H9 (cell line): Measurements from ENCODE around the gene PPBP. TPM values are rescaled to one million over a fixed set of nuclear protein-coding genes. Genes with fewer than 3 reads are reported as not detected.
A peak's percentile ranks its signal among the peaks of the same experiment; 100 is the strongest.

ENCODE experiments used
- DNase-seq: peaks from one replicate; pipeline ENCODE4 v3.0.0-alpha.2; 2017
- H2AFZ ChIP-seq: one replicate; pipeline ENCODE4 v1.6.1; 2013; ENCODE audit warnings: mild to moderate bottlenecking, low read length, control low read depth, moderate library complexity
- H2AK5ac ChIP-seq: 2 replicates; pipeline ENCODE4 v1.6.1; 2013; ENCODE audit warnings: low read length, control low read depth, mixed read lengths; ENCODE audit not compliant: insufficient read length
- H2BK120ac ChIP-seq: one replicate; pipeline ENCODE4 v1.6.1; 2013; ENCODE audit warnings: low read depth, mild to moderate bottlenecking, low read length, control low read depth, inconsistent platforms; ENCODE audit not compliant: poor library complexity, severe bottlenecking
- H2BK12ac ChIP-seq: 2 replicates; pipeline ENCODE4 v1.6.1; 2013; ENCODE audit warnings: low read length, control low read depth, mixed read lengths, low read depth; ENCODE audit not compliant: insufficient read length
- H2BK15ac ChIP-seq: 2 replicates; pipeline ENCODE4 v1.6.1; 2013; ENCODE audit warnings: low read depth, low read length, control low read depth
- H2BK20ac ChIP-seq: one replicate; pipeline ENCODE4 v1.6.1; 2013; ENCODE audit warnings: low read depth, mild to moderate bottlenecking, low read length, control low read depth, inconsistent platforms; ENCODE audit not compliant: poor library complexity, severe bottlenecking
- H2BK5ac ChIP-seq: 2 replicates; pipeline ENCODE4 v1.6.1; 2013; ENCODE audit warnings: low read length, control low read depth, mixed read lengths; ENCODE audit not compliant: insufficient read length
- H3K14ac ChIP-seq: 2 replicates; pipeline ENCODE4 v1.6.1; 2013; ENCODE audit warnings: low read length, control low read depth; ENCODE audit not compliant: insufficient read depth
- H3K18ac ChIP-seq: 2 replicates; pipeline ENCODE4 v1.6.1; 2013; ENCODE audit warnings: low read depth, mild to moderate bottlenecking, mixed read lengths, low read length, control low read depth; ENCODE audit not compliant: insufficient read length
- H3K23ac ChIP-seq: 2 replicates; pipeline ENCODE4 v1.6.1; 2013; ENCODE audit warnings: low read length, control low read depth, mixed read lengths, low read depth; ENCODE audit not compliant: insufficient read length
- H3K23me2 ChIP-seq: 2 replicates; pipeline ENCODE4 v1.6.1; 2013; ENCODE audit warnings: low read depth, mild to moderate bottlenecking, mixed read lengths, low read length, control low read depth; ENCODE audit not compliant: insufficient read length, poor library complexity, severe bottlenecking
- H3K27ac ChIP-seq: 2 replicates; pipeline ENCODE4 v1.5.1; 2013; ENCODE audit warnings: low read length, control low read depth, mixed read lengths, low read depth; ENCODE audit not compliant: insufficient read length
- H3K27me3 ChIP-seq: 2 replicates; pipeline ENCODE4 v1.6.1; 2013; ENCODE audit warnings: low read length, control low read depth, inconsistent platforms; ENCODE audit not compliant: insufficient read depth
- H3K4ac ChIP-seq: 2 replicates; pipeline ENCODE4 v1.6.1; 2013; ENCODE audit warnings: low read depth, mild to moderate bottlenecking, control low read depth, inconsistent platforms, low read length, moderate library complexity
- H3K4me1 ChIP-seq: 2 replicates; pipeline ENCODE4 v1.6.1; 2013; ENCODE audit warnings: low read length, control low read depth, inconsistent platforms; ENCODE audit not compliant: insufficient read depth
- H3K4me2 ChIP-seq: 2 replicates; pipeline ENCODE4 v1.6.1; 2013; ENCODE audit warnings: low read length, control low read depth, mixed read lengths; ENCODE audit not compliant: insufficient read length, insufficient read depth
- H3K56ac ChIP-seq: 2 replicates; pipeline ENCODE4 v1.6.1; 2013; ENCODE audit warnings: low read depth, mild to moderate bottlenecking, mixed read lengths, low read length, control low read depth; ENCODE audit not compliant: insufficient read length
- H3K79me1 ChIP-seq: 2 replicates; pipeline ENCODE4 v1.6.1; 2013; ENCODE audit warnings: low read depth, mild to moderate bottlenecking, moderate library complexity, low read length, control low read depth, inconsistent platforms; ENCODE audit not compliant: insufficient read depth, poor library complexity, severe bottlenecking
- H3K79me2 ChIP-seq: 2 replicates; pipeline ENCODE4 v1.6.1; 2013; ENCODE audit warnings: low read length, control low read depth, inconsistent platforms; ENCODE audit not compliant: insufficient read depth
- H3K9ac ChIP-seq: 2 replicates; pipeline ENCODE4 v1.6.1; 2013; ENCODE audit warnings: low read length, control low read depth, mixed read lengths; ENCODE audit not compliant: insufficient read length; ENCODE audit errors: extremely low read depth
- H3K9me3 ChIP-seq: one replicate; pipeline ENCODE4 v1.6.1; 2013; ENCODE audit warnings: low read depth, low read length, inconsistent platforms; ENCODE audit not compliant: control insufficient read depth
- H3T11ph ChIP-seq: one replicate; pipeline ENCODE4 v1.6.1; 2013; ENCODE audit warnings: mild to moderate bottlenecking, low read length, control low read depth, inconsistent platforms
- H4K20me1 ChIP-seq: one replicate; pipeline ENCODE4 v1.6.1; 2013; ENCODE audit not compliant: control insufficient read depth, insufficient read length, insufficient read depth
- H4K5ac ChIP-seq: 2 replicates; pipeline ENCODE4 v1.6.1; 2013; ENCODE audit warnings: low read depth, mild to moderate bottlenecking, mixed read lengths, low read length, control low read depth; ENCODE audit not compliant: insufficient read length
- H4K8ac ChIP-seq: replicated peaks from 2 replicates; pipeline ENCODE4 v1.6.1; 2013; ENCODE audit warnings: low read length, control low read depth, mixed read lengths, low read depth; ENCODE audit not compliant: insufficient read length
- H4K91ac ChIP-seq: 2 replicates; pipeline ENCODE4 v1.6.1; 2013; ENCODE audit warnings: low read depth, mild to moderate bottlenecking, moderate library complexity, mixed read lengths, low read length, control low read depth; ENCODE audit not compliant: insufficient read length
- H3K27ac Mint-ChIP-seq, 3 experiments: 2 replicates in 2 of 3; 3 replicates in 1 of 3; pipeline ENCODE4 v1.8.0; 2020 to 2021; ENCODE audit warnings: mixed read lengths in 3 of 3, mild to moderate bottlenecking in 1 of 3, moderate library complexity in 1 of 3
- H3K27me3 Mint-ChIP-seq: 2 replicates; pipeline ENCODE4 v1.8.0; 2021; ENCODE audit warnings: low read depth, mild to moderate bottlenecking, moderate library complexity, mixed read lengths
- H3K36me3 Mint-ChIP-seq, 3 experiments: 2 replicates in 2 of 3; 3 replicates in 1 of 3; pipeline ENCODE4 v1.8.0; 2020 to 2021; ENCODE audit warnings: low read depth in 3 of 3, mixed read lengths in 3 of 3; ENCODE audit not compliant: insufficient read depth in 1 of 3
- H3K4me1 Mint-ChIP-seq, 2 experiments: 2 replicates each; pipeline ENCODE4 v1.8.0; 2020; ENCODE audit warnings: mixed read lengths in 2 of 2
- H3K4me3 Mint-ChIP-seq, 2 experiments: 2 replicates in 1 of 2; 3 replicates in 1 of 2; pipeline ENCODE4 v1.8.0; 2020 to 2021; ENCODE audit warnings: mild to moderate bottlenecking in 2 of 2, mixed read lengths in 2 of 2, moderate library complexity in 1 of 2
- H3K9me3 Mint-ChIP-seq, 2 experiments: 2 replicates in 1 of 2; 3 replicates in 1 of 2; pipeline ENCODE4 v1.8.0; 2020; ENCODE audit warnings: mild to moderate bottlenecking in 2 of 2, mixed read lengths in 2 of 2, moderate library complexity in 1 of 2
- CTCF ChIP-seq: fragments of 200-600 bp; sonication (generic); conservative IDR thresholded peaks from 3 replicates; pipeline ENCODE4 v1.8.0; 2021; ENCODE audit warnings: antibody characterized with exemption, mild to moderate bottlenecking
- WGBS: extraction: QIAGEN DNeasy Blood & Tissue Kit; methylation state at CpG from one replicate; pipeline ENCODE4 v1.1.7; 2013; ENCODE audit warnings: missing lambda C conversion rate, low lambda C conversion rate, mixed read lengths; ENCODE audit not compliant: insufficient read length; ENCODE audit errors: extremely low coverage; 5-methylcytosine and 5-hydroxymethylcytosine counted together
- total RNA-seq: library from RNA; stranded (reverse); gene quantifications from 2 replicates; pipeline ENCODE4 v1.2.1, GENCODE V29; 2021

Gene PPBP
- total RNA-seq, 1 experiment from 2014 or later = 0.33 TPM

- no peak overlapping the region for H2BK20ac ChIP-seq
- no peak overlapping the region for H2BK120ac ChIP-seq
- Mint-ChIP-seq H3K9me3 (no peaks in the 10 kb centered on the region), H3K36me3 (peaks cover 0 to 2% (median 0%) of the 10 kb centered on the region in 3 experiments; a peak in 1 of 7 replicates), H3K4me3 (peak overlapping the region; percentile 78 to 94), H3K4me1 (peaks cover 24 to 32% of the 10 kb centered on the region in 2 experiments), H3K27me3 (peaks cover 12% of the 10 kb centered on the region), H3K27ac (no peak overlapping the region; a peak in 2 of 7 replicates)
- H2BK12ac ChIP-seq = no peak overlapping the region
- H4K20me1 ChIP-seq = no peaks in the 10 kb centered on the region
- peak; percentile 28 for DNase-seq
- no peak overlapping the region for H2BK15ac ChIP-seq
- H3K18ac ChIP-seq = no peak overlapping the region
- H3K14ac ChIP-seq = no peak overlapping the region
- no peak overlapping the region for H3K4ac ChIP-seq
- H2AK5ac ChIP-seq = no peak overlapping the region
- H3K79me1 ChIP-seq = no peaks in the 10 kb centered on the region
- H3T11ph ChIP-seq = no peak overlapping the region
- H3K4me2 ChIP-seq = peak overlapping the region; percentile 79
- H3K27ac ChIP-seq = no peak overlapping the region
- no peak overlapping the region for H4K91ac ChIP-seq
- H3K56ac ChIP-seq = no peak overlapping the region
- H4K8ac ChIP-seq = no peak overlapping the region
- H4K5ac ChIP-seq = no peak overlapping the region
- no peaks in the 10 kb centered on the region for H3K79me2 ChIP-seq
- TF ChIP-seq CTCF = peak; percentile 17; the same call in 1 of the 3 replicates
- no peak overlapping the region for H2BK5ac ChIP-seq
- H2AFZ ChIP-seq = no peak overlapping the region
- no CpG with 5 or more reads among the region's 4 CpGs for WGBS
- no peak overlapping the region for H3K9ac ChIP-seq
- H3K23ac ChIP-seq = no peak overlapping the region
- peaks cover 5% of the 10 kb centered on the region for H3K23me2 ChIP-seq
- H3K9me3 ChIP-seq = no peaks in the 10 kb centered on the region
- peaks cover 7% of the 10 kb centered on the region; the same call in 1 of the 2 replicates for H3K4me1 ChIP-seq
- H3K27me3 ChIP-seq = no peaks in the 10 kb centered on the region
Observed at GRCh38 chr4:74037076-74037955, 49.3 kb upstream of the PPBP start.
